Activated CD4-positive, alpha-beta T cell treated with anti-CD3 and anti-CD28 coated beads, Interleukin-2, amount 10 ng/mL, durations not matched to agents 24 days and 14 days (primary cell): ENCODE data around the gene SSBP4. TPM values are rescaled to one million over a fixed set of nuclear protein-coding genes. Genes with fewer than 3 reads are reported as not detected.

Experiments used
- DNase-seq: peaks from one replicate; pipeline ENCODE4 v3.0.0; 2022
- H3K27ac Mint-ChIP-seq: one replicate; pipeline ENCODE4 v1.8.0; 2022; ENCODE audit warnings: mild to moderate bottlenecking, mixed read lengths
- H3K27me3 Mint-ChIP-seq: one replicate; pipeline ENCODE4 v1.8.0; 2022; ENCODE audit warnings: mixed read lengths
- H3K36me3 Mint-ChIP-seq: one replicate; pipeline ENCODE4 v1.8.0; 2022; ENCODE audit warnings: low read depth, mild to moderate bottlenecking, mixed read lengths
- H3K4me1 Mint-ChIP-seq: one replicate; pipeline ENCODE4 v1.8.0; 2021; ENCODE audit warnings: mixed read lengths
- H3K4me3 Mint-ChIP-seq: one replicate; pipeline ENCODE4 v1.8.0; 2022; ENCODE audit warnings: mild to moderate bottlenecking, moderate library complexity, mixed read lengths
- H3K9me3 Mint-ChIP-seq: one replicate; pipeline ENCODE4 v1.8.0; 2021; ENCODE audit warnings: mixed read lengths
- intact Hi-C: fragments of 100-400 bp; cut with micrococcal nuclease; formaldehyde crosslinking; loops from one replicate; pipeline ENCODE4 v1.15.1; 2023
- total RNA-seq: library from RNA; stranded (reverse); gene quantifications from 2 replicates; pipeline ENCODE4 v1.2.3, GENCODE V29; 2022

SSBP4 gene
- total RNA-seq, 1 donor from 2014 or later = 154 TPM

GRCh38 chr19:18475004-18475453 is 55.8 kb downstream of the SSBP4 start:
- Mint-ChIP-seq H3K27me3 (no peaks in the 10 kb centered on the region), H3K36me3 (peaks cover 4% of the 10 kb centered on the region), H3K9me3 (no peaks in the 10 kb centered on the region), H3K4me3 (no peak overlapping the region), H3K4me1 (peaks cover 34% of the 10 kb centered on the region), H3K27ac (peak overlapping the region; percentile 48)
- no peak for DNase-seq
- intact Hi-C loops = loop anchor here (5.0 kb wide), 1 partner anchor 97 kb away; the partner anchor contains the start of gene UBA52

GRCh38 chr19:18475762-18476331 is 56.6 kb downstream of the SSBP4 start:
- peaks cover 38% of the 10 kb centered on the region for H3K4me1 Mint-ChIP-seq

GRCh38 chr19:18476507-18477041 is 57.4 kb downstream of the SSBP4 start:
- Mint-ChIP-seq H3K36me3 (peaks cover 6% of the 10 kb centered on the region), H3K27ac (peak overlapping the region; percentile 96), H3K9me3 (no peaks in the 10 kb centered on the region), H3K4me3 (no peak overlapping the region), H3K27me3 (no peaks in the 10 kb centered on the region), H3K4me1 (peaks cover 45% of the 10 kb centered on the region)
- no peak for DNase-seq
- intact Hi-C loops = loop anchor here (5.0 kb wide), 1 partner anchor 96 kb away; the partner anchor contains the start of gene UBA52

More at GRCh38 chr19:18475762-18476331, 56.6 kb downstream of the SSBP4 start:
- DNase-seq = no peak
- no peaks in the 10 kb centered on the region for H3K27me3 Mint-ChIP-seq
- H3K9me3 Mint-ChIP-seq = no peaks in the 10 kb centered on the region
- H3K27ac Mint-ChIP-seq = peak overlapping the region; percentile 48
- H3K36me3 Mint-ChIP-seq = peaks cover 4% of the 10 kb centered on the region
- intact Hi-C loops = loop anchor here (5.0 kb wide), 1 partner anchor 96 kb away; the partner anchor contains the start of gene UBA52
- no peak overlapping the region for H3K4me3 Mint-ChIP-seq

- H3K36me3 Mint-ChIP-seq = peaks cover 4% of the 10 kb centered on the region
- H3K27me3 Mint-ChIP-seq = no peaks in the 10 kb centered on the region
- peaks cover 49% of the 10 kb centered on the region for H3K4me1 Mint-ChIP-seq
- no peaks in the 10 kb centered on the region for H3K9me3 Mint-ChIP-seq
- DNase-seq = no peak
- no peak overlapping the region for H3K4me3 Mint-ChIP-seq
- intact Hi-C loops = loop anchor here (5.0 kb wide), 1 partner anchor 95 kb away; the partner anchor contains the start of gene UBA52
- H3K27ac Mint-ChIP-seq = peak overlapping the region; percentile 96
Measured at GRCh38 chr19:18477042-18477779, 58.0 kb downstream of the SSBP4 start.

GRCh38 chr19:18477974-18478373 is 58.8 kb downstream of the SSBP4 start:
- Mint-ChIP-seq H3K4me1 (peaks cover 57% of the 10 kb centered on the region), H3K9me3 (no peaks in the 10 kb centered on the region), H3K27ac (peak overlapping the region; percentile 96), H3K36me3 (peaks cover 4% of the 10 kb centered on the region), H3K4me3 (no peak overlapping the region), H3K27me3 (no peaks in the 10 kb centered on the region)
- intact Hi-C loops = loop anchor here (5.0 kb wide), 1 partner anchor 94 kb away; the partner anchor contains the start of gene UBA52
- DNase-seq = no peak

- Mint-ChIP-seq H3K27me3 (no peaks in the 10 kb centered on the region), H3K27ac (peak overlapping the region; percentile 96), H3K4me1 (peaks cover 61% of the 10 kb centered on the region), H3K9me3 (no peaks in the 10 kb centered on the region), H3K4me3 (peak overlapping the region; percentile 82), H3K36me3 (peaks cover 4% of the 10 kb centered on the region)
- intact Hi-C loops = loop anchor here (1.0 to 5.0 kb wide), 3 partner anchors 18 to 94 kb away; partner anchors contain the start of genes ELL and UBA52
- peak; percentile 84 for DNase-seq
Measured at GRCh38 chr19:18478545-18479311, 59.5 kb downstream of the SSBP4 start.

GRCh38 chr19:18480006-18480691 is 61.0 kb downstream of the SSBP4 start:
- no peak for DNase-seq
- Mint-ChIP-seq H3K27ac (peak overlapping the region; percentile 96), H3K4me3 (peak overlapping the region; percentile 82), H3K9me3 (no peaks in the 10 kb centered on the region), H3K4me1 (peaks cover 62% of the 10 kb centered on the region), H3K27me3 (no peaks in the 10 kb centered on the region), H3K36me3 (peaks cover 4% of the 10 kb centered on the region)
- intact Hi-C loops = no loop called here

- H3K4me1 Mint-ChIP-seq = peaks cover 61% of the 10 kb centered on the region
- no peak for DNase-seq
Measured at GRCh38 chr19:18481505-18482222, 62.5 kb downstream of the SSBP4 start.

GRCh38 chr19:18483119-18483890 is 64.1 kb downstream of the SSBP4 start:
- Mint-ChIP-seq H3K27me3 (no peaks in the 10 kb centered on the region), H3K9me3 (no peaks in the 10 kb centered on the region), H3K27ac (peak overlapping the region; percentile 14), H3K4me1 (peaks cover 58% of the 10 kb centered on the region), H3K36me3 (peaks cover 5% of the 10 kb centered on the region), H3K4me3 (no peak overlapping the region)
- intact Hi-C loops = no loop called here
- DNase-seq = no peak

More at GRCh38 chr19:18481505-18482222, 62.5 kb downstream of the SSBP4 start:
- intact Hi-C loops = no loop called here
- no peaks in the 10 kb centered on the region for H3K9me3 Mint-ChIP-seq
- H3K36me3 Mint-ChIP-seq = peaks cover 4% of the 10 kb centered on the region
- peak overlapping the region; percentile 24 for H3K4me3 Mint-ChIP-seq
- no peaks in the 10 kb centered on the region for H3K27me3 Mint-ChIP-seq
- peak overlapping the region; percentile 82 for H3K27ac Mint-ChIP-seq
